GM12864 (cell line): ENCODE measurements around the gene MAST1.

Experiments used
- DNase-seq: peaks from one replicate; pipeline ENCODE4 v3.0.0-alpha.2; 2011; ENCODE audit warnings: low read depth
- H3K4me3 ChIP-seq: 2 replicates; pipeline ENCODE4 v1.5.1; 2011; ENCODE audit warnings: mild to moderate bottlenecking, low read depth, low read length, control low read depth
- CTCF ChIP-seq: IDR thresholded peaks from 2 replicates; pipeline ENCODE4 v1.5.1; 2011; ENCODE audit warnings: low read depth, mild to moderate bottlenecking, moderate library complexity, low read length, control low read depth, inconsistent platforms; ENCODE audit errors: missing control alignments

The MAST1 gene

GRCh38 chr19:12847159-12848139 is 9.1 kb downstream of the MAST1 start:
- H3K4me3 ChIP-seq, result no peak overlapping the region
- peak; percentile 97 for TF ChIP-seq CTCF
- DNase-seq, result no peak

- DNase-seq, result no peak
- H3K4me3 ChIP-seq, result no peak overlapping the region
- no peak for TF ChIP-seq CTCF
Measured at GRCh38 chr19:12856653-12857052, 18.3 kb downstream of the MAST1 start.

- no peak overlapping the region for H3K4me3 ChIP-seq
- TF ChIP-seq CTCF, result no peak
- DNase-seq, result no peak
Measured at GRCh38 chr19:12858041-12858928, 20.0 kb downstream of the MAST1 start.

GRCh38 chr19:12859546-12859945 is 21.2 kb downstream of the MAST1 start:
- no peak overlapping the region for H3K4me3 ChIP-seq
- no peak for DNase-seq
- TF ChIP-seq CTCF, result no peak

- TF ChIP-seq CTCF, result no peak
- DNase-seq, result no peak
- no peak overlapping the region for H3K4me3 ChIP-seq
Measured at GRCh38 chr19:12864143-12864542, 25.8 kb downstream of the MAST1 start.

- no peak overlapping the region for H3K4me3 ChIP-seq
Measured at GRCh38 chr19:12864721-12865715, 26.7 kb downstream of the MAST1 start.

More at GRCh38 chr19:12864721-12865715, 26.7 kb downstream of the MAST1 start:
- no peak for TF ChIP-seq CTCF
- DNase-seq, result no peak
